Measurements from ENCODE around the gene C6orf47.

The C6orf47 gene

DNA sequence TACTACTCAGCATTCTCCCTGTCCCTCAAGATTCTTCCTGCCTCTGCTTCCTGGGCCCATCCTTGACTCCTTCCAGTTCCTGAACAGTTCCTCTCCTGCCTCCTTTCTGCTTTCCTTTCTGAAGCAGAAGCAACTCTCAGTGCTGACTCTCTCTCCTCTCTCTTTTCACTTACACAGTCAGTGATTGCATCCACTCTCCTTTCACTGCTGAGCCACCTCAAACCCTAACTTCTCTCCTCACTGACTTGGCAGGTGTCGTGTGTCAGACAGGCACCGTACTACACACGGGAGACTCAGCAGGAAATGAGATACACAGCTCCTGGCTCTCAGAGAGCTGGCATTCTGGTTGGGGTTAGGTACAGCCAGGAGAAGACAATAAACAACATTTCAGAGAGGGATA is 37.0 kb upstream of the C6orf47 start:
- peaks cover 11% of the 10 kb centered on the region for H3K4me1 ChIP-seq (ENCODE audit: control insufficient read depth, insufficient read depth, low read length)
- H3K9ac ChIP-seq (ENCODE audit: low read length), result no peak overlapping the region
- H3K27me3 ChIP-seq (ENCODE audit: control insufficient read depth, insufficient read depth, low read length), result no peaks in the 10 kb centered on the region
- H3K9me3 ChIP-seq (ENCODE audit: control insufficient read depth, low read length), result no peaks in the 10 kb centered on the region
- H3K36me3 ChIP-seq (ENCODE audit: control insufficient read depth, insufficient read depth, low read length), result no peaks in the 10 kb centered on the region
- no peak overlapping the region for H3K4me3 ChIP-seq (ENCODE audit: low read length)

GRCh38 chr6:31693535-31693934 is 33.0 kb upstream of the C6orf47 start:
- no peak overlapping the region for H3K4me3 ChIP-seq (ENCODE audit: low read length)
- H3K9me3 ChIP-seq (ENCODE audit: control insufficient read depth, low read length), result no peaks in the 10 kb centered on the region
- H3K9ac ChIP-seq (ENCODE audit: low read length), result no peak overlapping the region
- no peaks in the 10 kb centered on the region for H3K27me3 ChIP-seq (ENCODE audit: control insufficient read depth, insufficient read depth, low read length)
- H3K36me3 ChIP-seq (ENCODE audit: control insufficient read depth, insufficient read depth, low read length), result peaks cover 16% of the 10 kb centered on the region
- H3K4me1 ChIP-seq (ENCODE audit: control insufficient read depth, insufficient read depth, low read length), result peaks cover 21% of the 10 kb centered on the region

DNA sequence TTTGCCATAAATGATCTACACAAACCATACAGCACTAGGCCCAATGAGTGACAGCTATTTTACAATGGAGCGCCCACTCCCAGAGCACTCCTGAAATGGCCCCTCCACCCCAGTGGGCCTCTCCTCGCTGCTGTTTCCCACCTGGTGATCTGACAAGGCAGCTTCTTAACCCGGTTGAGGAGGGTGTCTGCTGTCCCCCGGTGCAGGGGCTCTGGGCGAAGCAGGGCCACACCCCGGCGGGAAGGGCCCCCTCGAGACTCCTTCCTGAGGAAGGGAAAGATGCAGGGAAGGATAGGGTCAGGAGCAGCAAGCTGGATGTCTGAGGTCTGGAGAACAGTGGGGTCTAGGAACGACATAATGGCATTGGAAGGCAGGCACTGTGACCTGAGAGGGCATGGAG is 32.3 kb upstream of the C6orf47 start:
- peaks cover 23% of the 10 kb centered on the region for H3K36me3 ChIP-seq (ENCODE audit: control insufficient read depth, insufficient read depth, low read length)

DNA sequence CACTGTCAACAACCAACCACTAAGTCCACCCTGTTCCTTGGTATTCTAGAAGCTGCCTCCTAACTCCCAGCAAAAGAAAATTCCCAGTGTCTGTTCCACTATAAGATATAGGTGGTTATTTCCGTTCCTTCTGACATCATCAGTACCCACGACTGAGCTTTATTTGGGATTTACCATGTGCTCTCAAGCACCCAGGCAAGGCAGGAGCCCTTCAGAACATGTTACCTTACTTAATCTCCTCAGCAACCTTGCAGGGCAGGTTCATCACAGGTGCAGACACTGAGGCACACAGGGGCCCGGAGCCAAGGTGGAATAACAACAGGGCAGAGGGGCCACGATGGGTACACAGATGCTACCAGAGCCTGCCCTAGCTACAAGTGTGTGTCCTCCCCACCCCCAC is 31.8 kb upstream of the C6orf47 start:
- Histone ChIP-seq H3K4me1 (ENCODE audit: control insufficient read depth, insufficient read depth, low read length) (peaks cover 21% of the 10 kb centered on the region), H3K9ac (ENCODE audit: low read length) (no peak overlapping the region), H3K4me3 (ENCODE audit: low read length) (no peak overlapping the region), H3K27me3 (ENCODE audit: control insufficient read depth, insufficient read depth, low read length) (no peaks in the 10 kb centered on the region), H3K9me3 (ENCODE audit: control insufficient read depth, low read length) (no peaks in the 10 kb centered on the region), H3K36me3 (ENCODE audit: control insufficient read depth, insufficient read depth, low read length) (peaks cover 24% of the 10 kb centered on the region)

More for the DNA sequence above, 32.3 kb upstream of the C6orf47 start:
- H3K4me3 ChIP-seq (ENCODE audit: low read length), result no peak overlapping the region
- no peaks in the 10 kb centered on the region for H3K27me3 ChIP-seq (ENCODE audit: control insufficient read depth, insufficient read depth, low read length)
- H3K9me3 ChIP-seq (ENCODE audit: control insufficient read depth, low read length), result no peaks in the 10 kb centered on the region
- no peak overlapping the region for H3K9ac ChIP-seq (ENCODE audit: low read length)
- peaks cover 21% of the 10 kb centered on the region for H3K4me1 ChIP-seq (ENCODE audit: control insufficient read depth, insufficient read depth, low read length)

DNA sequence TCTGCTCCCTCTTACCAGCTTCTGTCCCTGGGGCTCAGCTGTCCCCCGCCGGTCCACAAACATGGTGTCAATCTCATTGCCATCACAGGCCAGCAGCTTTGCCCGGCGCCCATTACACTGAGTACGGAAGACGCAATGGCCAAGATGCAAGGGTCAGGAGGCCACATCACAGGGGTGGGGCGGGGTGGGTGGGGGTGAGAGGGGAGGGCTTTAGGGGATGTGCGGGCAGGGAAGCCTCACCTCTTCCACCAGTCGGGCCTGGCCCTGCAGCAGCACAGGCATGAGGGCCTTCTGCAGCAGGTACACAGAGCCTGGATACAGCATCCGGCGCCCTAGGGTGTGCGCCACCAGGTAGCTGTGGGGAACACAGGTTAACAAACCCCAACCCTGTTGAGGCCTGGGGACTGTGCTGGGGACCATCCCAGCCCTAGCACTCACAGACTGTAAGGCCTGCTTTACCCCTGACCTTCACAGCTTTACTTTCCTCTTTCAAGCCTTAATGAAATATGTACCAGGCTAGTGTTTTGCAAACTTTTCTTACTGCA is 31.1 kb upstream of the C6orf47 start:
- H3K36me3 ChIP-seq (ENCODE audit: control insufficient read depth, insufficient read depth, low read length), result peaks cover 24% of the 10 kb centered on the region

DNA sequence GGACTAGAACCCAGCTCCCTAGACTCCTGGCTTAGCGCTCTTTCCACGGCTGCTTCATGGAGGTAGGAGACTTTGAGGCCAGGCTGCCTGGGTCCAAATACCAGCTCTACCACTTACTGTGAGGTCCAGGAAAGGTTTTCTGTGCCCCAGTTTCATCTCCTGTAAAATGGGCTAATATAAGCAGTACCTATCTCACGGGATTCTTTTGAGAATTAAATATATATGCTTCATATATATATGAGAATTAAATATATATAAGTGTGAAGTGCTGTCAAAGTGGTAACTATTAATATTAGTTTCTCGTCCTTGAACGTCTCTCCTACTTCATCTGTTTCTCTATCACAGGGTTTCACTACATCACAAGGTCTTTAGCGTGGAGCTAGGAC is 30.5 kb upstream of the C6orf47 start:
- Histone ChIP-seq H3K4me1 (ENCODE audit: control insufficient read depth, insufficient read depth, low read length) (peaks cover 21% of the 10 kb centered on the region), H3K9ac (ENCODE audit: low read length) (no peak overlapping the region), H3K27me3 (ENCODE audit: control insufficient read depth, insufficient read depth, low read length) (no peaks in the 10 kb centered on the region), H3K9me3 (ENCODE audit: control insufficient read depth, low read length) (no peaks in the 10 kb centered on the region), H3K36me3 (ENCODE audit: control insufficient read depth, insufficient read depth, low read length) (peaks cover 28% of the 10 kb centered on the region), H3K4me3 (ENCODE audit: low read length) (no peak overlapping the region)

More for the DNA sequence above, 31.1 kb upstream of the C6orf47 start:
- Histone ChIP-seq H3K9ac (ENCODE audit: low read length) (no peak overlapping the region), H3K4me1 (ENCODE audit: control insufficient read depth, insufficient read depth, low read length) (peaks cover 21% of the 10 kb centered on the region), H3K27me3 (ENCODE audit: control insufficient read depth, insufficient read depth, low read length) (no peaks in the 10 kb centered on the region), H3K9me3 (ENCODE audit: control insufficient read depth, low read length) (no peaks in the 10 kb centered on the region), H3K4me3 (ENCODE audit: low read length) (no peak overlapping the region)

DNA sequence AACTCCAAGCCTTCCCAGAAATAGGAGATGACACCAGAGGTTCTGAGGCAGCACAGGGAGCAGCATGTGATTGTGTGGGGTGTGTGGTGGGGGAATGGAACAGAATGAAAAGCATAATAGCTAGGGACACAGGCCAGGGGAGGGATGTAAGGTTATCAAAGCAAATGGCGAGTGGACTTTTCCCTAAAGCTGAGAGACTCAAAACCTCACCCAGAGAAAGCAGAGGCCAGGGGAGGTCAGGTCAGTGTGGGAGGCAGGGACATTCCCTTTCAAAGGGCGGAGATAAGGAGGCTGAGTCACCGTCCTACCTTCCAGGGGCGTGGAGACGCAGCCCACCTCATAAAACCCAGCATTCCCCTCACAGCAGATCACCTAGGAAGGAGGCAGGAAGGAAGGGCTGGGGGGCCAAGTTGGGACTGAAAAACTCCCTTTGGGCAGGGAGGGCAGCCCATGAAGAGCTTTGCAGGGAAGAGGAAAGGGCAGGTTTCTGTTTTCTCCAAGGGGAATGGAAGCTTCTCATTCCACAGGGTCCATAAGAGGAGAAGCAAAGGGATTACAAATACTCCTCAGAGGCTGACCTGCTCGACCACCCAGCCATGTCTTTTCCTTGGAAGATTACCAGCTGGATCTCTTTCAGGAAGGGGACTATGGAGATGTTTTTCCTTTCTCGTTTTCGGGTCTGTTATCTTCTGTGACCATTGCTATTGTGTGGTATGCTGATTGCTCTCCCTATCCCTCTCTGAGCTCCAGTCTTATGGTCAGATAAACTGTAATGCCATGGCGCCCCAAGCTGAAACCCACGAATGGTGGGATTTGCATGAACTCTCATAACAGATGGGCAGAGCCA is 29.9 kb upstream of the C6orf47 start:
- no peak overlapping the region for H3K4me3 ChIP-seq (ENCODE audit: low read length)
- peaks cover 30% of the 10 kb centered on the region for H3K36me3 ChIP-seq (ENCODE audit: control insufficient read depth, insufficient read depth, low read length)

DNA sequence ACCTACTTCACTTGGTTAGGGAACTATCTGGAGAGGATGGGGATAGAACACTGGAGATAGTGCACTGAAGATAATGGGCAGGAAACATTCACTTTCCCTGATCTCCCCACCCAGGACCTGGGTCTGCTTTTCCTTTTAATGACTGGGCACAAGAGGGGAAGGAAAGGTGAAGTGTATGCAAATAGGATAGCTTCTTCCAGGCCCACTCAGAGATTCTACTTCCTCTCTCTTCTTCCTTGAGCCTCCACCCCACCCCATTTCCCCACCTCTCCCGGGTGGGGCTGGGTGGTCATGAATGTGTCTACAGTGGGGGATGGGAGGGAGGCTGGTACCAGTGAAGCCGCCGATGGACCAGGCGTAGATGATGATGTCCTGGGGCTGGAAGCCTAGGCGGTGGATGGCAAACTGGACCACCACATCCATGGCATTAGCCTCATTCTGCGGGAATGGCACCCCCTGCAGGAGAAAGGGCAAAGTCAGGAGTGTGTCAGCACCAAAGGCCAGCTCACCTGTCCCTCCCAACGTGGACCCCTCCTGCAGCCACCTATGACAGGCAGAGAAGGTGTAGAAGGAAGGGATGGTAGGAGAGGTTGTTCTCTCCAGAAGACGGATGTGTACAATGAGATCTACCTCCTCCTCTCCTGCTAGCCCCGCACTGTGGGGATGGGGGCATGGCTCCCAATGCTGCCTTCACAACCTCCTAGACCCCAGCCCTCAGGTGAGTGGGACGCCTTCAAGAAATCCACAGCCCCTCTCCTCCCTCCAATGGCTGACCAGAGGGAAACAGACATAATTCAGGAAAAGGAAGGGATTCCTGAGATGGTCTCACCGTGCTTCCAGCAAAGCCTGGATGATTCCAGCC is 28.9 kb upstream of the C6orf47 start:
- Histone ChIP-seq H3K9ac (ENCODE audit: low read length) (peak overlapping the region; percentile 11), H3K36me3 (ENCODE audit: control insufficient read depth, insufficient read depth, low read length) (peaks cover 30% of the 10 kb centered on the region)

More for the DNA sequence above, 29.9 kb upstream of the C6orf47 start:
- Histone ChIP-seq H3K4me1 (ENCODE audit: control insufficient read depth, insufficient read depth, low read length) (peaks cover 21% of the 10 kb centered on the region), H3K9me3 (ENCODE audit: control insufficient read depth, low read length) (no peaks in the 10 kb centered on the region), H3K9ac (ENCODE audit: low read length) (peak overlapping the region; percentile 11), H3K27me3 (ENCODE audit: control insufficient read depth, insufficient read depth, low read length) (no peaks in the 10 kb centered on the region)

DNA sequence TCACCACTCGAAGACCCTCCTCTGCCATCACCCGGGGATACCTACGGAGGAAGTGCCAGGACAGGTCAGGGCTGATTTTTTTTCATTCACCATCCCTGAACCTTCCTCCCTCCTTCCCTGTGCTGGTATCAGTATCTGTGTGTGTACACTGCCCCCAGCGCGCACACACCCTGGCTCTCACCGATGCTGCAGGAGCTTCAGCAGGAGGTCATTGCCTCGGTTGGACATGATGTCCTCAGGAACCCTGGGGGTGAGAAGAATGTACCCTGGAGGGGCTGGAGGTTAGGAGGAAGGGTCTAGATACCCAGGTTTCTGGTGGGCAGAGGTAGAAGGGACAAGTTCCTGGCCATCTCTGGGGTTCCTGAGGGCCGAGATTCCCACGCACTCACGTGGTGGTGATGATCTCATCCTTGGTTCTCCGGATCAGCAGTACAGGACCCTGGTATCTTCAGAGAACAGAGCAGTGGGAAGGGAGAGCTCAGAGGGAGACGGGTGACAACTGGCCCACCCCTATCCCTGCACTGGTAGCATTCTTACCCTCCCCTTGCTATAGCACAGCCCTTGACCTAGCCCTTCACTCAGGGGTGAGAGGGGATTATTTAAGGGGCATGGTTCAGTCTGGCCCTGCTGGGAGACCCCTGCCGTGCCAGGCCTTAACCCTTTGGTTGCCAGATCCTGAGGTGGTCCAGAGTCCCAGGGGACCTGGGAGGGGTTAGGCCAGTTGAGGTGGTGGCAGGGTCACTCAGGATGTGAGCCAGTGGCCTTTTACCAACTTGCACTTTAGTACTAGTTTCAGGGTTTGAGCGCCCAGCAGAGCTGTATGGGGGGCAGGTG is 27.5 kb upstream of the C6orf47 start:
- H3K4me3 ChIP-seq (ENCODE audit: low read length), result no peak overlapping the region
- H3K4me1 ChIP-seq (ENCODE audit: control insufficient read depth, insufficient read depth, low read length), result peaks cover 29% of the 10 kb centered on the region
- no peaks in the 10 kb centered on the region for H3K27me3 ChIP-seq (ENCODE audit: control insufficient read depth, insufficient read depth, low read length)
- H3K9me3 ChIP-seq (ENCODE audit: control insufficient read depth, low read length), result no peaks in the 10 kb centered on the region
- no peak overlapping the region for H3K9ac ChIP-seq (ENCODE audit: low read length)
- H3K36me3 ChIP-seq (ENCODE audit: control insufficient read depth, insufficient read depth, low read length), result peaks cover 30% of the 10 kb centered on the region

More for the DNA sequence above, 28.9 kb upstream of the C6orf47 start:
- Histone ChIP-seq H3K9me3 (ENCODE audit: control insufficient read depth, low read length) (no peaks in the 10 kb centered on the region), H3K4me1 (ENCODE audit: control insufficient read depth, insufficient read depth, low read length) (peaks cover 21% of the 10 kb centered on the region), H3K27me3 (ENCODE audit: control insufficient read depth, insufficient read depth, low read length) (no peaks in the 10 kb centered on the region), H3K4me3 (ENCODE audit: low read length) (no peak overlapping the region)

DNA sequence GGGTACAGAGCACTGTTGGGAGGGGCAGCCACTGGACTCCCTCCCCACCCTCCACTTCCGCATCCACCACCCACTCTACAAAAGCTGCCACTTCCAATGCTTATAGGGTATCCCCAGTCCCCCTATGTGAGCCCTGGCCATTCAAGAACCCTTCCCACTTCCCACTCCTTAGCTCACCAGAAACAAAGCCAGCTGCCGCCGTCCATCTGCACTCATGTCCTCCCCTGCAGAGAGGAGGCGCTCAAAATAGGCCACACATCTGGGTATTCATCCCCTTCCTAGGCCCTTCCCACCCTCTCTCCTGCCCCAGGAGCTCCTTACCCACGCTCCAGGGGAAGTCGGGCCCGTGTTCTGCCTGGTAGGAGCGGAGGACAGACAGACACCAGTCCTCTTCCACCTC is 26.7 kb upstream of the C6orf47 start:
- no peak overlapping the region for H3K4me3 ChIP-seq (ENCODE audit: low read length)
- no peaks in the 10 kb centered on the region for H3K27me3 ChIP-seq (ENCODE audit: control insufficient read depth, insufficient read depth, low read length)
- H3K9me3 ChIP-seq (ENCODE audit: control insufficient read depth, low read length), result no peaks in the 10 kb centered on the region
- peaks cover 29% of the 10 kb centered on the region for H3K4me1 ChIP-seq (ENCODE audit: control insufficient read depth, insufficient read depth, low read length)
- H3K9ac ChIP-seq (ENCODE audit: low read length), result no peak overlapping the region
- H3K36me3 ChIP-seq (ENCODE audit: control insufficient read depth, insufficient read depth, low read length), result peaks cover 30% of the 10 kb centered on the region

- Histone ChIP-seq H3K36me3 (ENCODE audit: control insufficient read depth, insufficient read depth, low read length) (peaks cover 30% of the 10 kb centered on the region), H3K4me3 (ENCODE audit: low read length) (no peak overlapping the region), H3K27me3 (ENCODE audit: control insufficient read depth, insufficient read depth, low read length) (no peaks in the 10 kb centered on the region), H3K9me3 (ENCODE audit: control insufficient read depth, low read length) (no peaks in the 10 kb centered on the region), H3K9ac (ENCODE audit: low read length) (no peak overlapping the region), H3K4me1 (ENCODE audit: control insufficient read depth, insufficient read depth, low read length) (peaks cover 33% of the 10 kb centered on the region)
Measured at GRCh38 chr6:31686483-31686882, 25.9 kb upstream of the C6orf47 start.

Data from mucosa of stomach (tissue), 1 donor.